Smooth muscle cell (in vitro differentiated cells): Measurements from ENCODE around the gene PNKD. TPM values are rescaled to one million over a fixed set of nuclear protein-coding genes. Genes with fewer than 3 reads are reported as not detected.

Source experiments
- DNase-seq: peaks from one replicate; lab custom pipeline; 2025; ENCODE audit not compliant: unreplicated experiment; lab: John Stamatoyannopoulos, UW
- H2AFZ ChIP-seq: fragments of 200-600 bp; sonication (generic); 2 replicates; pipeline ENCODE4 v1.6.0; 2016; ENCODE audit warnings: antibody characterized with exemption, low read depth, mild to moderate bottlenecking
- H3F3A ChIP-seq: fragments of 200-600 bp; sonication (generic); 2 replicates; pipeline ENCODE4 v1.6.0; 2017; ENCODE audit warnings: antibody characterized with exemption, low read depth
- H3K27ac ChIP-seq: fragments of 200-600 bp; sonication (generic); 2 replicates; pipeline ENCODE4 v1.5.1; 2016; ENCODE audit warnings: low read depth, mild to moderate bottlenecking
- H3K27me3 ChIP-seq: fragments of 200-600 bp; sonication (generic); 2 replicates; pipeline ENCODE4 v1.6.1; 2016; ENCODE audit warnings: low read depth, mild to moderate bottlenecking
- H3K36me3 ChIP-seq: fragments of 200-600 bp; sonication (generic); 2 replicates; pipeline ENCODE4 v1.5.1; 2016; ENCODE audit warnings: low read depth
- H3K4me1 ChIP-seq: fragments of 200-600 bp; sonication (generic); 2 replicates; pipeline ENCODE4 v1.5.1; 2016; ENCODE audit warnings: low read depth
- H3K4me2 ChIP-seq: fragments of 200-600 bp; sonication (generic); 2 replicates; pipeline ENCODE4 v1.6.0; 2016; ENCODE audit warnings: mild to moderate bottlenecking
- H3K4me3 ChIP-seq: fragments of 200-600 bp; sonication (generic); 2 replicates; pipeline ENCODE4 v1.5.1; 2016; ENCODE audit warnings: mild to moderate bottlenecking
- H3K79me2 ChIP-seq: fragments of 200-600 bp; sonication (generic); 2 replicates; pipeline ENCODE4 v1.6.0; 2016; ENCODE audit warnings: low read depth, mild to moderate bottlenecking
- H3K9ac ChIP-seq: fragments of 200-600 bp; sonication (generic); 2 replicates; pipeline ENCODE4 v1.6.0; 2016; ENCODE audit warnings: low read depth
- H3K9me3 ChIP-seq: fragments of 200-600 bp; sonication (generic); replicated peaks from 2 replicates; pipeline ENCODE4 v1.5.1; 2016; ENCODE audit warnings: low read depth
- H4K20me1 ChIP-seq: fragments of 200-600 bp; sonication (generic); 2 replicates; pipeline ENCODE4 v1.6.0; 2016; ENCODE audit warnings: low read depth
- WGBS: methylation state at CpG from one replicate; pipeline ENCODE4 v1.1.7; 2016; ENCODE audit warnings: low lambda C conversion rate; 5-methylcytosine and 5-hydroxymethylcytosine counted together
- polyA plus RNA-seq: library from polyadenylated mRNA; unstranded; fragments of >200 nt; fragmentation: Nextera tagmentation; extraction: Ambion mirVana; gene quantifications from 2 replicates; pipeline ENCODE4 v1.2.1, GENCODE V29; 2016
- total RNA-seq: library from RNA; depleted of rRNA; stranded (reverse); fragments of >200 nt; gene quantifications from 2 replicates; pipeline ENCODE4 v1.2.3, GENCODE V29; 2014
- TF ChIP-seq, protein P1 (sequence below): fragments of 200-600 bp; sonication (generic); IDR thresholded peaks from 2 replicates; pipeline ENCODE4 v1.5.1; 2017; ENCODE audit warnings: borderline replicate concordance, mild to moderate bottlenecking, antibody characterized with exemption; ENCODE audit not compliant: insufficient read depth, poor library complexity, severe bottlenecking

PNKD gene
- total and polyA plus RNA-seq, 2 experiments from 2014 or later: 42.0 to 126 TPM

DNA sequence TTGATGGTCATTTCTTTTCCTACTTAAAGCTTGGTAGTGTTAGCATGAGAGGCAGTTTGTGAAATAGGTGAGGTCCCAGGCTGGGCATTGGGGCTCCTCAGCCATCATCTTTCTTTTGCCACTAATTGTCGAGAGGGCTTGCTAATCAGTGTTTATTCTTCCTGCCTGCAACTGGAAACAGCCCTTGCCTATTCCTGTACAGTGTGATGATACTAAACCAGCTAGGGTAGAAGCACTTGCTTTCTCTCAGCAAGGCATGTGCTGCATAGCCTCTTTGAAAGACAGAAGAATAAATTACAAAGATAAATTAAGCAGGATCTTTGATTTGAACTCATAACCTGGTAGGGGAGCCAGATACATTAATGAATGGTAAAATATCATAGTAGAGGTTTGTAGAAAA lies 26.1 kb upstream of the PNKD start:
- H3K27ac ChIP-seq: no peak overlapping the region
- no peak overlapping the region for H3K9ac ChIP-seq
- H4K20me1 ChIP-seq: peaks cover 99% of the 10 kb centered on the region
- WGBS: 89% methylated on average over 1 of the region's 1 CpG
- H3K79me2 ChIP-seq: peaks cover 66% of the 10 kb centered on the region
- TF ChIP-seq, protein P1, sequence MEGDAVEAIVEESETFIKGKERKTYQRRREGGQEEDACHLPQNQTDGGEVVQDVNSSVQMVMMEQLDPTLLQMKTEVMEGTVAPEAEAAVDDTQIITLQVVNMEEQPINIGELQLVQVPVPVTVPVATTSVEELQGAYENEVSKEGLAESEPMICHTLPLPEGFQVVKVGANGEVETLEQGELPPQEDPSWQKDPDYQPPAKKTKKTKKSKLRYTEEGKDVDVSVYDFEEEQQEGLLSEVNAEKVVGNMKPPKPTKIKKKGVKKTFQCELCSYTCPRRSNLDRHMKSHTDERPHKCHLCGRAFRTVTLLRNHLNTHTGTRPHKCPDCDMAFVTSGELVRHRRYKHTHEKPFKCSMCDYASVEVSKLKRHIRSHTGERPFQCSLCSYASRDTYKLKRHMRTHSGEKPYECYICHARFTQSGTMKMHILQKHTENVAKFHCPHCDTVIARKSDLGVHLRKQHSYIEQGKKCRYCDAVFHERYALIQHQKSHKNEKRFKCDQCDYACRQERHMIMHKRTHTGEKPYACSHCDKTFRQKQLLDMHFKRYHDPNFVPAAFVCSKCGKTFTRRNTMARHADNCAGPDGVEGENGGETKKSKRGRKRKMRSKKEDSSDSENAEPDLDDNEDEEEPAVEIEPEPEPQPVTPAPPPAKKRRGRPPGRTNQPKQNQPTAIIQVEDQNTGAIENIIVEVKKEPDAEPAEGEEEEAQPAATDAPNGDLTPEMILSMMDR: no peak
- peaks cover 49% of the 10 kb centered on the region for H3K36me3 ChIP-seq
- no peak overlapping the region for H3K4me3 ChIP-seq
- H2AFZ ChIP-seq: no peak overlapping the region
- peaks cover 20% of the 10 kb centered on the region for H3F3A ChIP-seq
- no peaks in the 10 kb centered on the region for H3K9me3 ChIP-seq
- no peak for DNase-seq
- H3K4me2 ChIP-seq: no peak overlapping the region
- no peaks in the 10 kb centered on the region for H3K4me1 ChIP-seq
- no peaks in the 10 kb centered on the region for H3K27me3 ChIP-seq

DNA sequence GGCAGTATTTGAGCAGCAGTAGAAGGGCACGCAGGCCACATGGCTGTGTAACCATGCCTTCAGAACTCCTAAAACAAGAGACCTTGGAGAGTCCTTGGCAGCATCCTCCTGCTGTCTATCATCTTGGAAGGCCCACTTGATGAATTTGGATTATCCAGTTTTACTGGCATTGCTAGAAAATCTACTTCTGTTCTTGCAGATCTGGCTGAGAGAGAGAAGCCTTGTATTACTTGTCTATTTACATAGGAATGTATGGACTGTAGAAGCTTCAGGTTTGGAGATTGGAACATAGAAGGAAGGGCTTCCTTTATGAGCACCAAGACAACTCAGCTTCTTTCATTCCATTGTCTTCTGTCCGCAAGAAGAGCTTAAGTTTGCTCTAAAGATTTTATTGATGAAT lies 25.7 kb upstream of the PNKD start:
- H3K79me2 ChIP-seq: peaks cover 62% of the 10 kb centered on the region
- TF ChIP-seq, protein P1: no peak
- H2AFZ ChIP-seq: no peak overlapping the region
- no peak overlapping the region for H3K4me3 ChIP-seq
- H3K27me3 ChIP-seq: no peaks in the 10 kb centered on the region
- peaks cover 99% of the 10 kb centered on the region for H4K20me1 ChIP-seq
- peaks cover 53% of the 10 kb centered on the region for H3K36me3 ChIP-seq
- H3K4me1 ChIP-seq: no peaks in the 10 kb centered on the region
- no peak for DNase-seq
- H3K9ac ChIP-seq: no peak overlapping the region
- H3F3A ChIP-seq: peaks cover 21% of the 10 kb centered on the region
- WGBS: 87% methylated on average over 2 of the region's 2 CpGs
- no peaks in the 10 kb centered on the region for H3K9me3 ChIP-seq
- H3K4me2 ChIP-seq: no peak overlapping the region
- H3K27ac ChIP-seq: no peak overlapping the region

DNA sequence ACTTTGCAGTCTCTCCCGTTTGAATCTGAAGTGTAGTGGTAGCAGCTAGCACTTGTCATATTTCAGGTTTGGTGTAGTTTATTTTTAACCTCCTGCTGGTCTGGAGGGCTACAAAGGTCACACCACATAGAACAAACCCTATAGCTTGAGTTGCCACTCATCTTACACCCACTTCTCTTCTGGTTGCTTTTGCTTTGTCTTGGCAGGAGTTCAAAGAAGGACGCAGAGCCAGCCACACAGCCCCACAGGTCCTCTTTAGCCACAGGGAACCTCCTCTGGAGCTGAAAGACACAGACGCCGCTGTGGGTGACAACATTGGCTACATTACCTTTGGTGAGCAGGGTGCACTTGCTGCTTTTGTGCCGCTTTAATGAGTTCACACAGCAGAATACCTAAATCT lies 25.1 kb upstream of the PNKD start:
- peaks cover 57% of the 10 kb centered on the region for H3K36me3 ChIP-seq
- no peak overlapping the region for H3K9ac ChIP-seq
- no peaks in the 10 kb centered on the region for H3K9me3 ChIP-seq
- no peak overlapping the region for H3K27ac ChIP-seq
- no peaks in the 10 kb centered on the region for H3K27me3 ChIP-seq
- no peak overlapping the region for H2AFZ ChIP-seq
- H4K20me1 ChIP-seq: peaks cover 100% of the 10 kb centered on the region
- H3F3A ChIP-seq: peaks cover 22% of the 10 kb centered on the region
- TF ChIP-seq, protein P1: no peak
- no peak overlapping the region for H3K4me3 ChIP-seq
- 97% methylated on average over 5 of the region's 5 CpGs for WGBS
- H3K79me2 ChIP-seq: peaks cover 64% of the 10 kb centered on the region
- no peaks in the 10 kb centered on the region for H3K4me1 ChIP-seq
- no peak for DNase-seq
- no peak overlapping the region for H3K4me2 ChIP-seq

DNA sequence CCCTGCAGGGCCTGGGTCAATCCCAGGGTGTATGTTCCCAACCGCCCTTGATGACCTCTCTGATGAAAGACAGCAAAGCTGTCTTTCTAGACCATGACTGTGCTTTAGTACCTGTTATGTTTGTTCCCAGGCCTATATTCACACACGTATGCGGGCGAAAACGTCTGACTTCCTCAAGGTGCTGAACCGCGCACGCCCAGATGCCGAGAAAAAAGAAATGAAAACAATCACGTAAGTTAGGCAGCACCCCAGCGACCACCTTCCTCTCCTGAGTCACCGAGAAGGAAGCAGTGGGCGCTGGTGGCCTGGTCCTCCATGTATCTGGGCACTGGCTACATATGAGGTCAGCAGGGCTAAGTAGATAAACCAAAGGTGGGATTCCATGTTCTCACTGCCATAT lies 20.6 kb upstream of the PNKD start:
- H3K36me3 ChIP-seq: peaks cover 44% of the 10 kb centered on the region
- no peak overlapping the region for H3K9ac ChIP-seq
- TF ChIP-seq, protein P1: no peak
- peaks cover 26% of the 10 kb centered on the region for H3K79me2 ChIP-seq
- 98% methylated on average over 13 of the region's 13 CpGs for WGBS
- H3K4me1 ChIP-seq: no peaks in the 10 kb centered on the region
- no peak overlapping the region for H3K4me3 ChIP-seq
- peaks cover 100% of the 10 kb centered on the region for H4K20me1 ChIP-seq
- peak overlapping the region; percentile 19 for H3K27ac ChIP-seq
- H3F3A ChIP-seq: peaks cover 49% of the 10 kb centered on the region
- H3K27me3 ChIP-seq: no peaks in the 10 kb centered on the region
- no peak overlapping the region for H3K4me2 ChIP-seq
- no peak for DNase-seq
- H2AFZ ChIP-seq: no peak overlapping the region
- no peaks in the 10 kb centered on the region for H3K9me3 ChIP-seq
